ENCODE results near the gene DNAJC13. TPM values are rescaled to one million over a fixed set of nuclear protein-coding genes. Genes with fewer than 3 reads are reported as not detected.

Gene DNAJC13
- polyA plus RNA-seq, 3 donors, result 18.7 to 32.3 (median 20.8) TPM

DNA sequence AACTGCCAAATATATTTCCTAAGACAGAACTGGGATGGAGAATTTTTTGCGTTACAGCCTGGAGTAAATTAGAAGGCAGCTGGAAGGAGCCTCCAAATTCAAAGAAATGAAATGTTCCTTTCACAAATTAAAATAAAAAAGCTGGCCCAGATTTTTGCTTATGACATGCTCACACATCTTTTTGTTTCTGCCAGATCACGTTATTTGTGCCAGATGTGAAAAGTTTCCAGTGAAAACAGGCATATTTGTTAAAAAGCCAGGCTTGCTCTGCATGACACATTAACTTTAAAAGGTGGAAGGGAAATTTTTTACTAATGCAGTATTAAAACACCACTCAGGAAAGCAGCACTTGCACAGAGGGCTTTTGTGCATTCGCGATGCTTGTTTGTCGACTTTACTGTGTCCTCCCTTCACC, 156.5 kb downstream of the DNAJC13 start:
- TF ChIP-seq, protein P1, sequence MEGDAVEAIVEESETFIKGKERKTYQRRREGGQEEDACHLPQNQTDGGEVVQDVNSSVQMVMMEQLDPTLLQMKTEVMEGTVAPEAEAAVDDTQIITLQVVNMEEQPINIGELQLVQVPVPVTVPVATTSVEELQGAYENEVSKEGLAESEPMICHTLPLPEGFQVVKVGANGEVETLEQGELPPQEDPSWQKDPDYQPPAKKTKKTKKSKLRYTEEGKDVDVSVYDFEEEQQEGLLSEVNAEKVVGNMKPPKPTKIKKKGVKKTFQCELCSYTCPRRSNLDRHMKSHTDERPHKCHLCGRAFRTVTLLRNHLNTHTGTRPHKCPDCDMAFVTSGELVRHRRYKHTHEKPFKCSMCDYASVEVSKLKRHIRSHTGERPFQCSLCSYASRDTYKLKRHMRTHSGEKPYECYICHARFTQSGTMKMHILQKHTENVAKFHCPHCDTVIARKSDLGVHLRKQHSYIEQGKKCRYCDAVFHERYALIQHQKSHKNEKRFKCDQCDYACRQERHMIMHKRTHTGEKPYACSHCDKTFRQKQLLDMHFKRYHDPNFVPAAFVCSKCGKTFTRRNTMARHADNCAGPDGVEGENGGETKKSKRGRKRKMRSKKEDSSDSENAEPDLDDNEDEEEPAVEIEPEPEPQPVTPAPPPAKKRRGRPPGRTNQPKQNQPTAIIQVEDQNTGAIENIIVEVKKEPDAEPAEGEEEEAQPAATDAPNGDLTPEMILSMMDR (IDR thresholded peaks at IDR 0.05), result no peak
- H3K36me3 ChIP-seq (replicated peaks in 1 of 2; ENCODE audit: control insufficient read depth in 1 of 2, insufficient read depth in 2 of 2, low read length in 2 of 2), result peaks cover 3 to 29% of the 10 kb centered on the region in 2 donors
- no peak overlapping the region for H3K4me3 Mint-ChIP-seq
- H3K4me2 ChIP-seq (replicated peaks; ENCODE audit: extremely low read depth, low read length, poor library complexity, severe bottlenecking), result no peak overlapping the region
- no peaks in the 10 kb centered on the region for H3K4me1 Mint-ChIP-seq
- no peak overlapping the region for H3K27ac ChIP-seq (ENCODE audit: low read depth in 1 of 2, low read length in 2 of 2)
- no peaks in the 10 kb centered on the region for H3K4me1 ChIP-seq (ENCODE audit: control insufficient read depth in 1 of 2, insufficient read depth in 2 of 2, low read length in 2 of 2)
- H3K9me3 Mint-ChIP-seq, result no peaks in the 10 kb centered on the region
- intact Hi-C loops (cut with micrococcal nuclease), result no loop called here
- no peaks in the 10 kb centered on the region for H4K20me1 ChIP-seq (ENCODE audit: insufficient read depth, low read length)
- DNase-seq, result no peak
- peaks cover 28 to 31% of the 10 kb centered on the region in 2 donors for H3K36me3 Mint-ChIP-seq
- WGBS (ENCODE audit: insufficient coverage), result no CpG with 5 or more reads among the region's 5 CpGs
- H3K4me3 ChIP-seq (replicated peaks in 1 of 3; ENCODE audit: low read depth in 2 of 3, low read length in 3 of 3), result no peak overlapping the region
- no peaks in the 10 kb centered on the region for H3K27me3 Mint-ChIP-seq (ENCODE audit: low read depth in 3 of 3)
- H3K27me3 ChIP-seq (ENCODE audit: control insufficient read depth in 2 of 2, insufficient read depth in 2 of 2, low read length in 2 of 2), result no peaks in the 10 kb centered on the region
- no peak overlapping the region for H3K9ac ChIP-seq (ENCODE audit: insufficient read depth, low read length, poor library complexity, severe bottlenecking)
- no peak overlapping the region for H2AFZ ChIP-seq (ENCODE audit: insufficient read depth, low read depth, low read length, poor library complexity, severe bottlenecking)
- no peaks in the 10 kb centered on the region for H3K9me3 ChIP-seq (replicated peaks in 1 of 2; ENCODE audit: control insufficient read depth in 1 of 2, insufficient read depth in 1 of 2, low read length in 2 of 2)
- H3K27ac Mint-ChIP-seq, result no peak overlapping the region
- no peaks in the 10 kb centered on the region for H3K79me2 ChIP-seq (ENCODE audit: insufficient read depth, low read length)

DNA sequence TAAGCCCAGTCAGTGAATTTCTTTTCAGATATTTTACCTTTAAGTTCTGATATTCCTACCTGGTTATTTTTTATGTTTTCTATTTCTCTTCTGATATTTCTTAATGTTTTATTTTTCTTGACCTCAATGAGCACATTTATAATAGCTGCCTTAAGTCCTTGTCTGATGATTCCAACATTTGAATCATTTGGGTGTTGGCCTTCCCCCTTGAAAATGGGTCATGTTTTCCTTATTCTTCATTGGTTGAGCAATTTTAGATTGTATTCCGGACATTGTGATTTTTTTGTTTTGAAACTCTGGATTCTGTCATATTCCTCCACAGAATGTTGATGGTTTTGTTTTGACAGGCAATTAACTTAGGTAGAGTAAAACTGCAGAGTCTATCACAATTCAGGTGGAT, 170.1 kb downstream of the DNAJC13 start:
- H3K79me2 ChIP-seq (ENCODE audit: insufficient read depth, low read length), result no peaks in the 10 kb centered on the region
- no peak overlapping the region for H3K4me3 Mint-ChIP-seq
- peaks cover 0 to 7% (median 2%) of the 10 kb centered on the region in 7 donors for H3K9me3 Mint-ChIP-seq
- TF ChIP-seq, protein P1 (IDR thresholded peaks at IDR 0.05), result no peak
- H3K27me3 Mint-ChIP-seq (ENCODE audit: low read depth in 3 of 3), result no peaks in the 10 kb centered on the region
- H3K36me3 ChIP-seq (replicated peaks in 1 of 2; ENCODE audit: control insufficient read depth in 1 of 2, insufficient read depth in 2 of 2, low read length in 2 of 2), result no peaks in the 10 kb centered on the region
- H3K4me1 ChIP-seq (ENCODE audit: control insufficient read depth in 1 of 2, insufficient read depth in 2 of 2, low read length in 2 of 2), result no peaks in the 10 kb centered on the region
- peaks cover 2 to 8% of the 10 kb centered on the region in 2 donors for H3K36me3 Mint-ChIP-seq
- H3K27me3 ChIP-seq (ENCODE audit: control insufficient read depth in 2 of 2, insufficient read depth in 2 of 2, low read length in 2 of 2), result no peaks in the 10 kb centered on the region
- no CpG with 5 or more reads among the region's 1 CpG for WGBS (ENCODE audit: insufficient coverage)
- H3K4me3 ChIP-seq (replicated peaks in 1 of 3; ENCODE audit: low read depth in 2 of 3, low read length in 3 of 3), result no peak overlapping the region
- no peaks in the 10 kb centered on the region for H3K9me3 ChIP-seq (replicated peaks in 1 of 2; ENCODE audit: control insufficient read depth in 1 of 2, insufficient read depth in 1 of 2, low read length in 2 of 2)
- H3K27ac Mint-ChIP-seq, result no peak overlapping the region
- H3K4me2 ChIP-seq (replicated peaks; ENCODE audit: extremely low read depth, low read length, poor library complexity, severe bottlenecking), result no peak overlapping the region
- intact Hi-C loops (cut with micrococcal nuclease), result no loop called here
- H3K9ac ChIP-seq (ENCODE audit: insufficient read depth, low read length, poor library complexity, severe bottlenecking), result no peak overlapping the region
- no peak for DNase-seq
- no peak overlapping the region for H3K27ac ChIP-seq (ENCODE audit: low read depth in 1 of 2, low read length in 2 of 2)
- no peaks in the 10 kb centered on the region for H3K4me1 Mint-ChIP-seq
- no peaks in the 10 kb centered on the region for H4K20me1 ChIP-seq (ENCODE audit: insufficient read depth, low read length)
- no peak overlapping the region for H2AFZ ChIP-seq (ENCODE audit: insufficient read depth, low read depth, low read length, poor library complexity, severe bottlenecking)

Other genes with a start within 250 kb of the DNAJC13 start
- 10 to 100 TPM; 33.9 to 55.6 (median 44.0) TPM for gene ACP3, start 100.1 kb upstream of the DNAJC13 start, polyA plus RNA-seq
- under 1 TPM in 1 of 3 donors, not detected in 2; 0.09 TPM for gene ACKR4, start 179.8 kb downstream of the DNAJC13 start, polyA plus RNA-seq
- gene ACAD11, start 242.3 kb downstream of the DNAJC13 start, polyA plus RNA-seq, result 10 to 100 TPM in 1 of 3 donors, under 1 TPM in 2; 0.31 to 25.4 (median 0.40) TPM
- gene UBA5, start 242.8 kb downstream of the DNAJC13 start, polyA plus RNA-seq, result 10 to 100 TPM in 2 of 3 donors, 1 to 10 TPM in 1; 9.3 to 19.5 (median 13.8) TPM